ENCODE measurements around the gene URI1. TPM values are rescaled to one million over a fixed set of nuclear protein-coding genes. Genes with fewer than 3 reads are reported as not detected.

URI1 gene
- total RNA-seq, 1 donor from 2014 or later = 58.4 TPM

DNA sequence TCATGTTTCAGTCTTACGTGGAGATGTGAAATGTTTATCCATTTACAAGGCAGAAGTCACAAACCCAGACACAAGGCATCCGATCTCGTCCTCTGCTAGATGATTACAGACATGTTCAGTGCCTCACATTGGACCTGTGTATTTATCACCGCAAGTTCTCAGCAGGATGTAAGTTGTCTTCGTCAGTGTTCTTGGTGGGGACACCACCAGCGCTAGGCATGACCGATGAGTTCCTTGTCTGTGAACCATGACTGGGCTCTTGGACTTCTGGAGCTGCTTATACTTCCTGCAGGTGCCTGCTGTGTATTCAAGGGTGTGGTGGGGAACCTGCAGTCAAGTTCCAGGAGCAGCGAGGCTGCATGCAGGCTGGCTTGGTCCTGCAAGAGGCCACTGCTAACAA, 105.4 kb downstream of the URI1 start:
- peaks cover 8% of the 10 kb centered on the region for H3K4me1 Mint-ChIP-seq (ENCODE audit: low read depth)
- TF ChIP-seq, protein P1, sequence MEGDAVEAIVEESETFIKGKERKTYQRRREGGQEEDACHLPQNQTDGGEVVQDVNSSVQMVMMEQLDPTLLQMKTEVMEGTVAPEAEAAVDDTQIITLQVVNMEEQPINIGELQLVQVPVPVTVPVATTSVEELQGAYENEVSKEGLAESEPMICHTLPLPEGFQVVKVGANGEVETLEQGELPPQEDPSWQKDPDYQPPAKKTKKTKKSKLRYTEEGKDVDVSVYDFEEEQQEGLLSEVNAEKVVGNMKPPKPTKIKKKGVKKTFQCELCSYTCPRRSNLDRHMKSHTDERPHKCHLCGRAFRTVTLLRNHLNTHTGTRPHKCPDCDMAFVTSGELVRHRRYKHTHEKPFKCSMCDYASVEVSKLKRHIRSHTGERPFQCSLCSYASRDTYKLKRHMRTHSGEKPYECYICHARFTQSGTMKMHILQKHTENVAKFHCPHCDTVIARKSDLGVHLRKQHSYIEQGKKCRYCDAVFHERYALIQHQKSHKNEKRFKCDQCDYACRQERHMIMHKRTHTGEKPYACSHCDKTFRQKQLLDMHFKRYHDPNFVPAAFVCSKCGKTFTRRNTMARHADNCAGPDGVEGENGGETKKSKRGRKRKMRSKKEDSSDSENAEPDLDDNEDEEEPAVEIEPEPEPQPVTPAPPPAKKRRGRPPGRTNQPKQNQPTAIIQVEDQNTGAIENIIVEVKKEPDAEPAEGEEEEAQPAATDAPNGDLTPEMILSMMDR (IDR thresholded peaks at IDR 0.05; ENCODE audit: unreplicated experiment) = no peak
- H3K4me3 Mint-ChIP-seq (ENCODE audit: low read depth) = no peak overlapping the region
- no peak for DNase-seq (ENCODE audit: low spot score, unreplicated experiment)
- H3K27ac Mint-ChIP-seq = no peak overlapping the region
- H3K9me3 Mint-ChIP-seq (ENCODE audit: low read depth) = no peaks in the 10 kb centered on the region
- H3K27me3 Mint-ChIP-seq = peaks cover 3% of the 10 kb centered on the region
- peaks cover 1% of the 10 kb centered on the region for H3K36me3 Mint-ChIP-seq (ENCODE audit: insufficient read depth)

DNA sequence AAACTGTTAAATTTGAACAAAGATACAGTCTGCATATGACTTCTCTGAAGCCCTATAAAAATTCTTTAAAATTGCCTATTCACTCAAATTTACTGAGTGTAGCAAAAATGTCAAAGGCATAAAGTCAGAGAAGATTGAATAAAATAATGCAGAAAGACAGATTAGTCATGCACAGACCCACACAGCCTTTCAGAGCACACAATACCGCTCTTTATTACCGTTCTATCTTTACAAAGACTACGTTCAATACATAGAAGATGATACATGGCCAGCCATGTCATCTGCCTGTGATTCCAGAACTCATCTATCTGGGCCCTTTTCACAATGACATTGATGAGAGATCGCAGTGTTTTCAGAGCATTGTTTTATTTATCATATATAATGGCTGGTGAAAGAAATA, 107.2 kb downstream of the URI1 start:
- peaks cover 3% of the 10 kb centered on the region for H3K27me3 Mint-ChIP-seq
- H3K4me3 Mint-ChIP-seq (ENCODE audit: low read depth) = no peak overlapping the region
- H3K4me1 Mint-ChIP-seq (ENCODE audit: low read depth) = peaks cover 8% of the 10 kb centered on the region
- no peaks in the 10 kb centered on the region for H3K9me3 Mint-ChIP-seq (ENCODE audit: low read depth)
- H3K27ac Mint-ChIP-seq = no peak overlapping the region
- no peak for DNase-seq (ENCODE audit: low spot score, unreplicated experiment)
- TF ChIP-seq, protein P1 (IDR thresholded peaks at IDR 0.05; ENCODE audit: unreplicated experiment) = no peak
- H3K36me3 Mint-ChIP-seq (ENCODE audit: insufficient read depth) = no peaks in the 10 kb centered on the region

DNA sequence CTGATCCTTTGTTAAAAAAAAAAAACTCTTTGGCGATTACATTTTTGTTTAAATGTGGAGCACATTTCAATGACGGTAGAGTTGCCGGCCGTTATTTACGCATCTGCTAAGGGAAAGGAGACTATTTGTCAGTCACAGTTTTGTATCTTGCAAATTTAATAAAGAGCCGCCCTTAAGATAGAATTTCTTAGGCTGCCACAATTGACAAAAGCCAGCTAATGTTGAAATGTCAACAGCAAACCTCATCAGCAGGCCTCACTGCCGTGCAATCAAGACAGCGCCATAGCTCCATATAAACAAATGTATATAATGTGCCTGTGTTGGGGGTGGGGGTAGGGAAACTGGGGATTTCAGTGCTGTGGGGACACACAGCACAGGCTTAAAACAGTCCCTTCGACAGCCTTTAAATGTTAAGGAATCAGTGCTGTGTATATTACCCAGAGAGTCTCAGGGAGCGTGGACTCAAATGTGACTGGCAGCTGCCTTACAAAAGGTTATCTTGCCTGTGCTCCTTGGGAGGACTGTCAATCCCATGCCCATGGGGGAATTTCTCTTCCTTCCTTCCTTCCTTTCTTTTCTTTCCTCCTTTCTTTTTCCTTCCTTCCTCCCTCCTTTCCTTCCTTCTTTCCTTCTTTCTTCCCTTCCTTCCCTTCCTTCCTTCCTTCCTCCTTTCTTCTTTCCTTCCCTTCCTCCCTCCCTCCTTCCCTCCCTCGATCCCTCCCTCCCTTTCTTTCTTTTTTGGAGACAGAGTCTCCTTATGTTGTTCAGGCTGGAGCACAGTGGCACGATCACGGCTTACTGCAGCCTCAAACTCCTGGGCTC, 108.0 kb downstream of the URI1 start:
- TF ChIP-seq, protein P1 (IDR thresholded peaks at IDR 0.05; ENCODE audit: unreplicated experiment) = no peak
- H3K4me1 Mint-ChIP-seq (ENCODE audit: low read depth) = peaks cover 8% of the 10 kb centered on the region
- no peak for DNase-seq (ENCODE audit: low spot score, unreplicated experiment)
- H3K36me3 Mint-ChIP-seq (ENCODE audit: insufficient read depth) = no peaks in the 10 kb centered on the region
- H3K4me3 Mint-ChIP-seq (ENCODE audit: low read depth) = no peak overlapping the region
- H3K27me3 Mint-ChIP-seq = peaks cover 3% of the 10 kb centered on the region
- peak overlapping the region; percentile 62 for H3K27ac Mint-ChIP-seq
- no peaks in the 10 kb centered on the region for H3K9me3 Mint-ChIP-seq (ENCODE audit: low read depth)

DNA sequence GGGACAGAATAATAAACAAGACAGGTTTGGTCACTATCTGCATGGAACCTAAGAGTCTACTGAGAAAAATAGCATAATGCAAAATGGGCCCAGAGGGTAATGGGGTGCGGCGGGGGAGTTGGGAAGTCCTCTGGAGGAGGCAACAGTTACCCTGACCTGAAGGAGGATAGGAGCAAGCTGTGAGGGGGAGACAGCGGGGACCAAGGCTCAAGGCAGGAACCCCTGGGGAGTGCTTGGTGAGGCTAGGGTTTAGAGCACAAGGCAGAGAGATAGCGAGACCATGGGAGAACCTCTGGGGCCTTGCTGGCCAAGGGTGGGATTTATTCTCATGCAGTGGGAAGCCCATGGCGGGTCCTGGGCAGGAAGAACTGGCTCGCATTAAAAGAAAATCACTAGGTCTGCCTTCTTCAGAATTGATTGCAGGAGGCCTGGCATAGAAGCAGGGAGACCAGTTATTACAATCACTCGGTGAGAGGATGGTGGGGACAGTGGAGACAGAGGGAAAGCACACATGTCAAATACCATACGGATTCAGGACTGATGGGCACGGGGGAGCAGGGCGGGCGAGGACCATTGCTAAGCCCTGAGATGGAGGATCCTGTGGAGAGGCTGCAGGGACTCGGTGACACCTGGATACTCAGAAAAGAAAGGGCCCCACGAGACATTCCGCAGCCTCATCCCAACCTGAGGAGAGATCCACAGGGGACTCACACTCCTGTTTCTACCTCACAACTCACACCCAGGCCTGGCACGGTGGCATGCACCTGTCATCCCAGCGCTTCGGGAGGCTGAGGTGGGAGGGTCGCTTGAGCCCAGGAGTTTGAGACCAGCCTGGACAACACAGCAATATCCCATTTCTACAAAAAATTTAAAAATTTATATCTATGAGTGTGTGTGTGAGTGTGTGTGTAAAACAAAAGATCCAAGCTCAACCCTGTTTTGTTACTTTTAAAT, 110.4 kb downstream of the URI1 start:
- Mint-ChIP-seq H3K27ac (peak overlapping the region; percentile 5), H3K4me3 (ENCODE audit: low read depth) (no peak overlapping the region), H3K36me3 (ENCODE audit: insufficient read depth) (no peaks in the 10 kb centered on the region), H3K27me3 (peaks cover 3% of the 10 kb centered on the region), H3K4me1 (ENCODE audit: low read depth) (peaks cover 8% of the 10 kb centered on the region), H3K9me3 (ENCODE audit: low read depth) (peaks cover 5% of the 10 kb centered on the region)
- DNase-seq (ENCODE audit: low spot score, unreplicated experiment) = no peak
- TF ChIP-seq, protein P1 (IDR thresholded peaks at IDR 0.05; ENCODE audit: unreplicated experiment) = no peak

DNA sequence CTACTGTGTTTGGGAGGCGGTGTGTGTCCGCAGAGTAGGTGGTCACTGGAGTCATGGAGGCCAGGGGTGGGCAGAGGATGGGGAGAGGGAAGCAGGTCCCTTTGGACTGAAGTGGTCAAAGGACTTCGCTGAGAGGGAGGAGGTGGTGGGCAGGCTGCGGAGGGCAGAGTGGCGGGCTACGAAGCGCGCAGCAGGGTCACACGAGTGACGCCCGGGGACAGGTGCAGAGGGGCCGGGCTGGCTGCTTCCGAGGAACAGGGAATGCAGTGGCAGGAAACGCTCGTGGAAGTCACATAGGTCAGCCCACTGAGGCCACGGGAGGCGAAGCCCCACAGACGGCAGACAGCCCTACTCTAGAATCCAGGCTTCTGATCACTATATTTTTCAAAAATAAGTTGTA, 111.5 kb downstream of the URI1 start:
- Mint-ChIP-seq H3K4me1 (ENCODE audit: low read depth) (peaks cover 8% of the 10 kb centered on the region), H3K27me3 (peaks cover 3% of the 10 kb centered on the region), H3K36me3 (ENCODE audit: insufficient read depth) (no peaks in the 10 kb centered on the region), H3K9me3 (ENCODE audit: low read depth) (peaks cover 8% of the 10 kb centered on the region), H3K27ac (peak overlapping the region; percentile 18), H3K4me3 (ENCODE audit: low read depth) (no peak overlapping the region)
- no peak for DNase-seq (ENCODE audit: low spot score, unreplicated experiment)
- TF ChIP-seq, protein P1 (IDR thresholded peaks at IDR 0.05; ENCODE audit: unreplicated experiment) = no peak
